Neural progenitor cell (in vitro differentiated cells): ENCODE data around the gene LDAF1. TPM values are rescaled to one million over a fixed set of nuclear protein-coding genes. Genes with fewer than 3 reads are reported as not detected.

ENCODE experiments used
- DNase-seq: peaks from one replicate; pipeline ENCODE4 v3.0.0-alpha.2; 2016; ENCODE audit warnings: low spot score
- H2AFZ ChIP-seq: fragments of 200-600 bp; sonication (generic); replicated peaks from 2 replicates; pipeline ENCODE4 v1.6.1; 2016; ENCODE audit warnings: antibody characterized with exemption
- H3F3A ChIP-seq: fragments of 200-600 bp; sonication (generic); 2 replicates; pipeline ENCODE4 v1.6.1; 2016; ENCODE audit warnings: antibody characterized with exemption, low read depth
- H3K27ac ChIP-seq: fragments of 200-600 bp; sonication (generic); 2 replicates; pipeline ENCODE4 v1.5.1; 2016; ENCODE audit warnings: mild to moderate bottlenecking
- H3K27me3 ChIP-seq: fragments of 200-600 bp; sonication (generic); 2 replicates; pipeline ENCODE4 v1.6.1; 2016; ENCODE audit warnings: mild to moderate bottlenecking, moderate library complexity
- H3K36me3 ChIP-seq: fragments of 200-600 bp; sonication (generic); 2 replicates; pipeline ENCODE4 v1.5.1; 2016
- H3K4me1 ChIP-seq: fragments of 200-600 bp; sonication (generic); 2 replicates; pipeline ENCODE4 v1.6.1; 2016; ENCODE audit warnings: mixed run types
- H3K4me2 ChIP-seq: fragments of 200-600 bp; sonication (generic); 2 replicates; pipeline ENCODE4 v1.6.1; 2016
- H3K4me3 ChIP-seq: fragments of 200-600 bp; sonication (generic); 2 replicates; pipeline ENCODE4 v1.5.1; 2016
- H3K79me2 ChIP-seq: fragments of 200-600 bp; sonication (generic); 2 replicates; pipeline ENCODE4 v1.6.1; 2016; ENCODE audit warnings: low read depth
- H3K9ac ChIP-seq: fragments of 200-600 bp; sonication (generic); 2 replicates; pipeline ENCODE4 v1.6.1; 2016
- H3K9me3 ChIP-seq: fragments of 200-600 bp; sonication (generic); 2 replicates; pipeline ENCODE4 v1.5.1; 2016; ENCODE audit warnings: low read depth
- H4K20me1 ChIP-seq: fragments of 200-600 bp; sonication (generic); 2 replicates; pipeline ENCODE4 v1.6.1; 2016; ENCODE audit warnings: low read depth
- H3K27ac Mint-ChIP-seq: 3 replicates; pipeline ENCODE4 v1.8.0; 2021; ENCODE audit warnings: mixed read lengths
- H3K27me3 Mint-ChIP-seq: 2 replicates; pipeline ENCODE4 v1.8.0; 2022; ENCODE audit warnings: low read depth, mild to moderate bottlenecking, inconsistent platforms, moderate library complexity, mixed read lengths; ENCODE audit not compliant: insufficient read depth
- H3K36me3 Mint-ChIP-seq: 3 replicates; pipeline ENCODE4 v1.8.0; 2021; ENCODE audit warnings: mixed read lengths
- H3K4me1 Mint-ChIP-seq: 3 replicates; pipeline ENCODE4 v1.8.0; 2021; ENCODE audit warnings: mixed read lengths
- H3K4me3 Mint-ChIP-seq: 3 replicates; pipeline ENCODE4 v1.8.0; 2021; ENCODE audit warnings: mild to moderate bottlenecking, moderate library complexity, mixed read lengths
- H3K9me3 Mint-ChIP-seq: 3 replicates; pipeline ENCODE4 v1.8.0; 2020; ENCODE audit warnings: mixed read lengths
- EZH2 ChIP-seq: fragments of 200-600 bp; sonication (generic); IDR thresholded peaks from 2 replicates; pipeline ENCODE4 v1.6.1; 2017; ENCODE audit warnings: antibody characterized with exemption, mild to moderate bottlenecking, moderate library complexity
- EZH2phosphoT487 ChIP-seq: fragments of 200-600 bp; sonication (generic); IDR thresholded peaks from 2 replicates; pipeline ENCODE4 v1.6.1; 2017; ENCODE audit warnings: antibody characterized with exemption
- total RNA-seq: library from RNA; depleted of rRNA; stranded (reverse); fragments of >200 nt; gene quantifications from 2 replicates; pipeline ENCODE4 v1.2.3, GENCODE V29; 2015; ENCODE audit warnings: low replicate concordance
- TF ChIP-seq, protein P1 (sequence below): fragments of 200-600 bp; sonication (generic); IDR thresholded peaks from 2 replicates; pipeline ENCODE4 v1.5.1; 2017; ENCODE audit warnings: antibody characterized with exemption, mild to moderate bottlenecking

The LDAF1 gene
- total RNA-seq, 1 donor from 2014 or later, result 34.8 TPM

DNA sequence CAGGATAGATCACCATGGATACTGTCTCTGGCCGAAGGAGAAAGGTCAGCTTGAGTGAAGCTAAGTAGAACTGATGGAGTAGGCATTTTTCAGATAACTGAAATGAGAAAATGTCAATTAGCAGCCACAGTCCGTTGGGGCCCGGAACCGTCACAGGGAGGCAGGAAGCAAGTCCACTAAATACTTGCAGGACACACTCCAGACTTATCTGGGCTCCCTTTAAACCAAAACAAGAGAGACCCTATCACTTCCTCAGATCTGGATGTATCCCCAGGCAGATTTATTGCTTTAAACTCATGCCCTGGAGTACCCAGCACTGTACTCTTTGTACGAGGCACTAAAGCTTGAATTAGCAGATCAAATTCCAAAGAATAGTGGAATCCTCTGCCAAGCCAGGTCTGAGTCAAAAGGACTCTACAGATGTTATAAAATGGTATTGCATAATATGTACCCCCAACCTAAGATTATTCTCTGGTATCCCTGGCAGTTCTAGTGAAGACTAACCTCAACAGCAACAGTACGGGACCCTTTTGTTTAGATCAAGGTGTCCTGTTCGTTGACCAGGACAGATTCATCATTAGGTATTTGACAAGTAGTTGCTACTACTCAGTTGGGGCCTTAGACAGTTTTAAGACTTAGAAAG lies 44.8 kb downstream of the LDAF1 start:
- H3K4me3 Mint-ChIP-seq, result no peak overlapping the region

DNA sequence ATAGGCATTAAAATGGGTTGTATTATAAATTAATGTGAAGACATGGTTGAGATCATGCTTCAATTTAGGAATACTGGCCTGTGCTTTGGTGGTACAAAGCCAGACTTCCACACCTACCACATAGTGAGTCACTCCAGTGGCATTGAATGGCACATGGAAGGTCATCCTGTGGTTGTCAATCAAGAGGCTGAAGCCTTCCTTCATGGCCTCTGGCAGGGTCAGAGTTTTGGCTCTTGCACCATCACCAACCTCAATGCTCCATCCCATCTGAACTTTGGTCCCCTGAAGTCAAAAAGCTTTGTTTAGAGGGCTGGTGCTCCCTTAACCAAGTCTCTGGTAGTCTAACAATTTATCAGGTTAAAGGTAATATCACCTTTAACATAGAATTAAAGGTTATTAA lies 46.8 kb downstream of the LDAF1 start:
- no peak for DNase-seq
- H2AFZ ChIP-seq, result no peak overlapping the region

More for the DNA sequence above, 44.8 kb downstream of the LDAF1 start:
- Mint-ChIP-seq H3K4me1 (no peaks in the 10 kb centered on the region), H3K9me3 (no peaks in the 10 kb centered on the region), H3K36me3 (no peaks in the 10 kb centered on the region), H3K27ac (no peak overlapping the region), H3K27me3 (no peaks in the 10 kb centered on the region)
- Histone ChIP-seq H3K9me3 (no peaks in the 10 kb centered on the region), H3K4me1 (no peaks in the 10 kb centered on the region), H3K79me2 (no peaks in the 10 kb centered on the region), H3K27me3 (no peaks in the 10 kb centered on the region), H3K4me2 (no peak overlapping the region), H3K36me3 (no peaks in the 10 kb centered on the region), H3K4me3 (no peak overlapping the region), H3K27ac (no peak overlapping the region), H3F3A (no peaks in the 10 kb centered on the region), H2AFZ (no peak overlapping the region), H4K20me1 (no peaks in the 10 kb centered on the region), H3K9ac (no peak overlapping the region)
- TF ChIP-seq EZH2, result no peak
- TF ChIP-seq EZH2phosphoT487, result no peak
- TF ChIP-seq, protein P1, sequence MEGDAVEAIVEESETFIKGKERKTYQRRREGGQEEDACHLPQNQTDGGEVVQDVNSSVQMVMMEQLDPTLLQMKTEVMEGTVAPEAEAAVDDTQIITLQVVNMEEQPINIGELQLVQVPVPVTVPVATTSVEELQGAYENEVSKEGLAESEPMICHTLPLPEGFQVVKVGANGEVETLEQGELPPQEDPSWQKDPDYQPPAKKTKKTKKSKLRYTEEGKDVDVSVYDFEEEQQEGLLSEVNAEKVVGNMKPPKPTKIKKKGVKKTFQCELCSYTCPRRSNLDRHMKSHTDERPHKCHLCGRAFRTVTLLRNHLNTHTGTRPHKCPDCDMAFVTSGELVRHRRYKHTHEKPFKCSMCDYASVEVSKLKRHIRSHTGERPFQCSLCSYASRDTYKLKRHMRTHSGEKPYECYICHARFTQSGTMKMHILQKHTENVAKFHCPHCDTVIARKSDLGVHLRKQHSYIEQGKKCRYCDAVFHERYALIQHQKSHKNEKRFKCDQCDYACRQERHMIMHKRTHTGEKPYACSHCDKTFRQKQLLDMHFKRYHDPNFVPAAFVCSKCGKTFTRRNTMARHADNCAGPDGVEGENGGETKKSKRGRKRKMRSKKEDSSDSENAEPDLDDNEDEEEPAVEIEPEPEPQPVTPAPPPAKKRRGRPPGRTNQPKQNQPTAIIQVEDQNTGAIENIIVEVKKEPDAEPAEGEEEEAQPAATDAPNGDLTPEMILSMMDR, result no peak
- DNase-seq, result no peak

DNA sequence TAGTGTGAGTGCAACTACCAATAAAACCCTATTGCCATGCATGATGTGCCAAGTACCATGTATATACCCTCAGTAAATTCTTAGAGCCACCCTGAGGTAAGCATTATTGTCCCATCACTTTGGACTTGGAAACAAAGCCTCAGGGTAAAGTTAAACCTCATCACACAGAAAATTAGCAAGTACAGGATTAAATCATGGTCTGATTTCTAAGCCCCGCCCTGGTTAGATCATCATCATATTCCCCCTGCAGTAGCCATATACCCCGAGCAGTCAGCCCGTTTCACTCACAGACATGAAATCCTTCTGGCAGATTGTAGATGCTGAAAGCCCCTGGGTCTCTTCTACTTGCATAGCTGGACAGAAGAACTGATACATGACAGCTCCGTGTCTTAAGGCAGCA lies 48.1 kb downstream of the LDAF1 start:
- H3K36me3 ChIP-seq, result no peaks in the 10 kb centered on the region
- H3K4me1 ChIP-seq, result no peaks in the 10 kb centered on the region
- H3K27ac Mint-ChIP-seq, result no peak overlapping the region
- H2AFZ ChIP-seq, result no peak overlapping the region
- H4K20me1 ChIP-seq, result no peaks in the 10 kb centered on the region
- no peak overlapping the region for H3K4me2 ChIP-seq
- no peak for TF ChIP-seq EZH2
- TF ChIP-seq EZH2phosphoT487, result no peak
- TF ChIP-seq, protein P1, result no peak
- no peaks in the 10 kb centered on the region for H3K27me3 ChIP-seq
- DNase-seq, result no peak
- H3K27me3 Mint-ChIP-seq, result no peaks in the 10 kb centered on the region
- no peaks in the 10 kb centered on the region for H3K36me3 Mint-ChIP-seq
- H3K9ac ChIP-seq, result no peak overlapping the region
- H3F3A ChIP-seq, result no peaks in the 10 kb centered on the region
- no peaks in the 10 kb centered on the region for H3K9me3 ChIP-seq
- H3K27ac ChIP-seq, result no peak overlapping the region
- H3K9me3 Mint-ChIP-seq, result no peaks in the 10 kb centered on the region
- H3K79me2 ChIP-seq, result no peaks in the 10 kb centered on the region
- H3K4me3 ChIP-seq, result no peak overlapping the region
- H3K4me3 Mint-ChIP-seq, result no peak overlapping the region
- H3K4me1 Mint-ChIP-seq, result no peaks in the 10 kb centered on the region

More for the DNA sequence above, 46.8 kb downstream of the LDAF1 start:
- no peak overlapping the region for H3K4me2 ChIP-seq
- no peaks in the 10 kb centered on the region for H3K79me2 ChIP-seq
- Mint-ChIP-seq H3K9me3 (no peaks in the 10 kb centered on the region), H3K4me1 (no peaks in the 10 kb centered on the region), H3K4me3 (no peak overlapping the region), H3K36me3 (no peaks in the 10 kb centered on the region), H3K27me3 (no peaks in the 10 kb centered on the region), H3K27ac (no peak overlapping the region)
- no peak overlapping the region for H3K4me3 ChIP-seq
- H3F3A ChIP-seq, result no peaks in the 10 kb centered on the region
- no peak for TF ChIP-seq EZH2phosphoT487
- TF ChIP-seq EZH2, result no peak
- TF ChIP-seq, protein P1, result no peak
- H4K20me1 ChIP-seq, result no peaks in the 10 kb centered on the region
- no peak overlapping the region for H3K27ac ChIP-seq
- H3K4me1 ChIP-seq, result no peaks in the 10 kb centered on the region
- no peaks in the 10 kb centered on the region for H3K27me3 ChIP-seq
- H3K9ac ChIP-seq, result no peak overlapping the region
- no peaks in the 10 kb centered on the region for H3K36me3 ChIP-seq
- H3K9me3 ChIP-seq, result no peaks in the 10 kb centered on the region
